ENCODE measurements around the gene LCP2. TPM values are rescaled to one million over a fixed set of nuclear protein-coding genes. Genes with fewer than 3 reads are reported as not detected.

Gene LCP2
- total and polyA plus RNA-seq, 2 of the 4 experiments (the other 2 are of a cell fraction), result not detected

DNA sequence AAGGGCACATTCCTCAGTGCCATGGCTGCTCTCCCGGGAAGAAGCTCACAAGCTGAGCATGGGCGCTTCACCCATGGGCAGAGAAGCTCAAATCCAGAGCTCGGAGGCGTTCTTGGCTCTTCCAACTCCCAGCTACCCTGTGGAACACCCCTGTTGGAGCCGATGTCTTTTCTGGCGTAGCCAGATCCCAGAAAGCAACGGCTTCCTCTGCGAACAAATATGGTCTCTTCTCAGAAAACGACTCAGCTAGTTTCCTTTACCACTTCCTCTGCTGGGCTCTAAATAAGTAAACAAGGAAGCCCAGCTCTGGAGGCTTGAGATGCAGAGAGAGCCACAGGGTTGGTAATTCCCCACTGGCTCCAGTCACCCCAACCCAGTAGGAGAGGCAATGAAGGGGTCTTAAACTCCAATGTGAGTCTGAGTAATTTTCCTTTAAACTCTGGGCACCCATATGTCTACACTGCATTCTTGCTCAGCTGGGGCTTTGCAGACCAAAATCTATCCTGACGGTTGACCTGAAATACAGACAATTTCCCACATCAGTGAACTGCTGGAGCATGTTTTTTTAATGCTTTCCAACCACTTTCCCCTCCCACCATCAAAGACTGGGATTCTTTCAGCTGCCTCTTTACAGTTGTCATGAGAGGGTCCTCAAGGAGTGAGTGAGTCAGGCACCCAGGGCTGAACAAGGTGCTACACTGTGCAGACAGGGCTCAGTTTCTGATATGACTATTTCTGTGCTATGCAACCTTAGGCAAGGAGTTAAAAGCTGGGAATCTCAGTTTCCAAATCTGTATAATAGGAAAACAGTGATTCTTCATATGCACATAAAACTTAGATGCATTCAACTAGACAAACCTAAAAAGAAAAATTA lies at the start of gene LCP2 (continued):
- no peak for TF ChIP-seq FOS (IDR thresholded peaks at IDR 0.05; ENCODE audit: low read depth, low read length)
- TF ChIP-seq NFE2L2 (IDR thresholded peaks at IDR 0.05; ENCODE audit: low read depth, low read length), result no peak

DNA sequence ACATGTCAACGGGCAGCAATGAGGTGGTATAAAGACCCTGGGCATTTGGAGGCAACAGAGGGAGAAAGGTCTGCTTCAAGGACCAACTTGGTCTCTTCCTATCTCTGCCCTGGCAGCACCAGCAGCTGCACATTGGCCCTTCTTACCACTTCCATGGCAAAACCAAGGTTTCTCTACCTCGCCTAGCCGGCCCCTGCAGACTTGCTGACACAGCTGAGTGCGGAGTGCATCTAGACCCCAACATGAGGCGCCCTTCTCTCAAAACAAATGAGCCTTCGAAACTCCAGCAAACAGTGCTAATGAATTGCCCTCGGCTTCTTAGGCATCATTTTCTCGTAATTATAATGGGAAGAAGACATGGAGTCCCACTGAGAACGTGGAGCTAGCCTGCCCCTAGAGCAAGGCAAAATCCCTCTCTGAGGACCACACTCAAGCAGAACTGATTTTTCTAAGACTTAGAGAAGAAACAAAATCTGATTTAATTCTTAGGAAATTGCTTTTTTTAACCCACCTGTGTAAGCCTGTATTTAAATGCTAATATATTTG lies 49.5 kb upstream of the LCP2 start:
- no TSS peak for BruUV-seq (replicated peaks)
- H3K27me3 ChIP-seq (ENCODE audit: control insufficient read depth, insufficient read depth, low read length), result peaks cover 4% of the 10 kb centered on the region; the same call in 1 of the 2 replicates
- no peak overlapping the region for H3K4me3 ChIP-seq (ENCODE audit: insufficient read depth, low read depth, low read length)
- in situ Hi-C loops (cut with MboI; ENCODE audit: low sequenced_read_pairs), result no loop called here
- intact Hi-C loops (cut with micrococcal nuclease), result no loop called here
- no peak overlapping the region for H3K14ac ChIP-seq (replicated peaks; ENCODE audit: low read depth, low read length)
- H3K56ac ChIP-seq (ENCODE audit: extremely low read depth, insufficient read depth, low read length), result no peak overlapping the region
- no peak overlapping the region for H2AK9ac ChIP-seq (replicated peaks; ENCODE audit: low read depth, low read length, poor library complexity)
- ChIA-PET CTCF (no interaction called here), POLR2A (ENCODE audit: unreplicated experiment) (no interaction called here)
- H4K91ac ChIP-seq (ENCODE audit: insufficient read depth, low read depth, low read length), result no peak overlapping the region
- H3K79me1 ChIP-seq (ENCODE audit: low read depth in 1 of 2, low read length in 2 of 2), result no peaks in the 10 kb centered on the region
- no peaks in the 10 kb centered on the region for H3K4me1 ChIP-seq (ENCODE audit: control insufficient read depth, insufficient read depth, low read length)
- H2BK5ac ChIP-seq (ENCODE audit: low read depth, low read length, poor library complexity, severe bottlenecking), result no peak overlapping the region
- no peak overlapping the region for H3K4ac ChIP-seq (ENCODE audit: low read depth, low read length)
- H2BK15ac ChIP-seq (ENCODE audit: low read depth, low read length), result no peak overlapping the region
- H3K4me2 ChIP-seq (ENCODE audit: low read depth, low read length), result no peak overlapping the region
- no peak for ATAC-seq (ENCODE audit: low read depth)
- no peaks in the 10 kb centered on the region for H3K36me3 ChIP-seq (ENCODE audit: control insufficient read depth, insufficient read depth, low read length)
- H2BK120ac ChIP-seq (ENCODE audit: low read depth, low read length), result no peak overlapping the region
- H4K8ac ChIP-seq (ENCODE audit: low read depth in 2 of 2, low read length in 2 of 2), result no peak overlapping the region
- no peak overlapping the region for H3K27ac ChIP-seq (ENCODE audit: insufficient read depth, low read length)
- no peak overlapping the region for H3K23ac ChIP-seq (ENCODE audit: low read depth, low read length)
- no peaks in the 10 kb centered on the region for H3K9me3 ChIP-seq (ENCODE audit: control insufficient read depth, insufficient read depth, low read length)
- no peak overlapping the region for H4K5ac ChIP-seq (ENCODE audit: low read depth, low read length)
- H2AFZ ChIP-seq (replicated peaks; ENCODE audit: low read length, poor library complexity), result no peak overlapping the region
- dilution Hi-C loops (cut with HindIII; ENCODE audit: low sequenced_read_pairs, unreplicated experiment), result no loop called here
- no peak overlapping the region for H3K9ac ChIP-seq (ENCODE audit: low read depth, low read length)
- H3K9me1 ChIP-seq (ENCODE audit: insufficient read depth, low read length), result no peaks in the 10 kb centered on the region
- H4K20me1 ChIP-seq (ENCODE audit: insufficient read depth, low read length), result no peaks in the 10 kb centered on the region
- no peak overlapping the region for H2BK20ac ChIP-seq (ENCODE audit: low read depth, low read length)
- no peak for DNase-seq
- WGBS, 2 experiments (ENCODE audit: extremely low coverage in 2 of 2, insufficient read length in 1 of 2), result no CpG with 5 or more reads among the region's 9 CpGs
- H2AK5ac ChIP-seq (ENCODE audit: low read depth, low read length), result no peak overlapping the region
- H3K18ac ChIP-seq (ENCODE audit: low read depth, low read length), result no peak overlapping the region
- TF ChIP-seq RCOR1 (IDR thresholded peaks at IDR 0.05; ENCODE audit: insufficient replicate concordance, low read length) (no peak), CTCF (conservative IDR thresholded peaks at IDR 0.05; ENCODE audit: low read depth, low read length) (no peak), RFX5 (IDR thresholded peaks at IDR 0.05; ENCODE audit: low read depth, low read length) (no peak), CHD1 (IDR thresholded peaks at IDR 0.05; ENCODE audit: low read depth, low read length) (no peak), MAFK (IDR thresholded peaks at IDR 0.05; ENCODE audit: low read depth, low read length) (no peak), SMC3 (IDR thresholded peaks at IDR 0.05; ENCODE audit: low read depth, low read length) (no peak), NFE2L2 (IDR thresholded peaks at IDR 0.05; ENCODE audit: low read depth, low read length) (no peak), CEBPB (IDR thresholded peaks at IDR 0.05; ENCODE audit: low read depth, low read length) (no peak), MXI1 (IDR thresholded peaks at IDR 0.05; ENCODE audit: borderline replicate concordance, low read depth, low read length) (no peak), MAZ (IDR thresholded peaks at IDR 0.05; ENCODE audit: borderline replicate concordance, low read depth, low read length) (no peak), POLR2A (IDR thresholded peaks at IDR 0.05; ENCODE audit: low read depth, low read length) (no peak)
- TF ChIP-seq, protein P1, sequence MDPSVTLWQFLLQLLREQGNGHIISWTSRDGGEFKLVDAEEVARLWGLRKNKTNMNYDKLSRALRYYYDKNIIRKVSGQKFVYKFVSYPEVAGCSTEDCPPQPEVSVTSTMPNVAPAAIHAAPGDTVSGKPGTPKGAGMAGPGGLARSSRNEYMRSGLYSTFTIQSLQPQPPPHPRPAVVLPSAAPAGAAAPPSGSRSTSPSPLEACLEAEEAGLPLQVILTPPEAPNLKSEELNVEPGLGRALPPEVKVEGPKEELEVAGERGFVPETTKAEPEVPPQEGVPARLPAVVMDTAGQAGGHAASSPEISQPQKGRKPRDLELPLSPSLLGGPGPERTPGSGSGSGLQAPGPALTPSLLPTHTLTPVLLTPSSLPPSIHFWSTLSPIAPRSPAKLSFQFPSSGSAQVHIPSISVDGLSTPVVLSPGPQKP (IDR thresholded peaks at IDR 0.05; ENCODE audit: borderline replicate concordance, low read depth, low read length), result no peak
